MM.1S (cell line): ENCODE data around the gene SLC38A10.

Experiments used
- EZH2 ChIP-seq: fragments of 300-600 bp; sonication (generic); optimal IDR thresholded peaks from 2 replicates; pipeline ENCODE3; 2017; ENCODE audit warnings: low read depth, mild to moderate bottlenecking, antibody characterized with exemption, low read length, mixed read lengths
- TF ChIP-seq, protein P1 (sequence below): fragments of 300-600 bp; sonication (generic); IDR thresholded peaks from 2 replicates; pipeline ENCODE4 v1.5.1; 2016; ENCODE audit warnings: antibody characterized with exemption, low read length, mixed read lengths

DNA sequence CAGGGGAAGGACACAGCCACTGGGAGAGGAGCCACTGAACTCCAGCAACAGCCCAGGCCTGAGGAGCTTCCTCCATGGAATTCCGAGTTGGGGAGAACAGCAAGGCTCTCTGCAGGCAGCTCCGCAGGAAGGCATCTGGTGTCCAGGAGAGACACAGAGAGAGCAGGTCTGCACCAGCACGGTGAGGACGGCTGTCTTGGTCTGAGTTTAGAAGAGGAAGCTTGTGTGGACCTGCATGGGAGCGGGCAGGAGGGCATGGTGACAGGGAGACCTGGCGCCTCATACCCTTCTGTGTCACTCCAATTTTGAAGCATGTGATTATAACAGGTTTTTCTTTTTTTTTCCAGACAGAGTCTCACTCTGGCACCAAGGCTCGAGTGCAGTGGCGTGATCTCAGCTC, 6.4 kb downstream of the SLC38A10 start:
- TF ChIP-seq, protein P1, sequence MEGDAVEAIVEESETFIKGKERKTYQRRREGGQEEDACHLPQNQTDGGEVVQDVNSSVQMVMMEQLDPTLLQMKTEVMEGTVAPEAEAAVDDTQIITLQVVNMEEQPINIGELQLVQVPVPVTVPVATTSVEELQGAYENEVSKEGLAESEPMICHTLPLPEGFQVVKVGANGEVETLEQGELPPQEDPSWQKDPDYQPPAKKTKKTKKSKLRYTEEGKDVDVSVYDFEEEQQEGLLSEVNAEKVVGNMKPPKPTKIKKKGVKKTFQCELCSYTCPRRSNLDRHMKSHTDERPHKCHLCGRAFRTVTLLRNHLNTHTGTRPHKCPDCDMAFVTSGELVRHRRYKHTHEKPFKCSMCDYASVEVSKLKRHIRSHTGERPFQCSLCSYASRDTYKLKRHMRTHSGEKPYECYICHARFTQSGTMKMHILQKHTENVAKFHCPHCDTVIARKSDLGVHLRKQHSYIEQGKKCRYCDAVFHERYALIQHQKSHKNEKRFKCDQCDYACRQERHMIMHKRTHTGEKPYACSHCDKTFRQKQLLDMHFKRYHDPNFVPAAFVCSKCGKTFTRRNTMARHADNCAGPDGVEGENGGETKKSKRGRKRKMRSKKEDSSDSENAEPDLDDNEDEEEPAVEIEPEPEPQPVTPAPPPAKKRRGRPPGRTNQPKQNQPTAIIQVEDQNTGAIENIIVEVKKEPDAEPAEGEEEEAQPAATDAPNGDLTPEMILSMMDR: no peak
- TF ChIP-seq EZH2: no peak
